H9 (cell line): Measurements from ENCODE around the gene C10orf62. TPM values are rescaled to one million over a fixed set of nuclear protein-coding genes. Genes with fewer than 3 reads are reported as not detected.

Experiments
- DNase-seq: peaks from one replicate; pipeline ENCODE4 v3.0.0-alpha.2; 2017
- H2AFZ ChIP-seq: one replicate; pipeline ENCODE4 v1.6.1; 2013; ENCODE audit warnings: mild to moderate bottlenecking, low read length, control low read depth, moderate library complexity
- H2AK5ac ChIP-seq: 2 replicates; pipeline ENCODE4 v1.6.1; 2013; ENCODE audit warnings: low read length, control low read depth, mixed read lengths; ENCODE audit not compliant: insufficient read length
- H2BK120ac ChIP-seq: one replicate; pipeline ENCODE4 v1.6.1; 2013; ENCODE audit warnings: low read depth, mild to moderate bottlenecking, low read length, control low read depth, inconsistent platforms; ENCODE audit not compliant: poor library complexity, severe bottlenecking
- H2BK12ac ChIP-seq: 2 replicates; pipeline ENCODE4 v1.6.1; 2013; ENCODE audit warnings: low read length, control low read depth, mixed read lengths, low read depth; ENCODE audit not compliant: insufficient read length
- H2BK15ac ChIP-seq: 2 replicates; pipeline ENCODE4 v1.6.1; 2013; ENCODE audit warnings: low read depth, low read length, control low read depth
- H2BK20ac ChIP-seq: one replicate; pipeline ENCODE4 v1.6.1; 2013; ENCODE audit warnings: low read depth, mild to moderate bottlenecking, low read length, control low read depth, inconsistent platforms; ENCODE audit not compliant: poor library complexity, severe bottlenecking
- H2BK5ac ChIP-seq: 2 replicates; pipeline ENCODE4 v1.6.1; 2013; ENCODE audit warnings: low read length, control low read depth, mixed read lengths; ENCODE audit not compliant: insufficient read length
- H3K14ac ChIP-seq: 2 replicates; pipeline ENCODE4 v1.6.1; 2013; ENCODE audit warnings: low read length, control low read depth; ENCODE audit not compliant: insufficient read depth
- H3K18ac ChIP-seq: 2 replicates; pipeline ENCODE4 v1.6.1; 2013; ENCODE audit warnings: low read depth, mild to moderate bottlenecking, mixed read lengths, low read length, control low read depth; ENCODE audit not compliant: insufficient read length
- H3K23ac ChIP-seq: 2 replicates; pipeline ENCODE4 v1.6.1; 2013; ENCODE audit warnings: low read length, control low read depth, mixed read lengths, low read depth; ENCODE audit not compliant: insufficient read length
- H3K23me2 ChIP-seq: 2 replicates; pipeline ENCODE4 v1.6.1; 2013; ENCODE audit warnings: low read depth, mild to moderate bottlenecking, mixed read lengths, low read length, control low read depth; ENCODE audit not compliant: insufficient read length, poor library complexity, severe bottlenecking
- H3K27ac ChIP-seq: 2 replicates; pipeline ENCODE4 v1.5.1; 2013; ENCODE audit warnings: low read length, control low read depth, mixed read lengths, low read depth; ENCODE audit not compliant: insufficient read length
- H3K27me3 ChIP-seq: 2 replicates; pipeline ENCODE4 v1.6.1; 2013; ENCODE audit warnings: low read length, control low read depth, inconsistent platforms; ENCODE audit not compliant: insufficient read depth
- H3K4ac ChIP-seq: 2 replicates; pipeline ENCODE4 v1.6.1; 2013; ENCODE audit warnings: low read depth, mild to moderate bottlenecking, control low read depth, inconsistent platforms, low read length, moderate library complexity
- H3K4me1 ChIP-seq: 2 replicates; pipeline ENCODE4 v1.6.1; 2013; ENCODE audit warnings: low read length, control low read depth, inconsistent platforms; ENCODE audit not compliant: insufficient read depth
- H3K4me2 ChIP-seq: 2 replicates; pipeline ENCODE4 v1.6.1; 2013; ENCODE audit warnings: low read length, control low read depth, mixed read lengths; ENCODE audit not compliant: insufficient read length, insufficient read depth
- H3K56ac ChIP-seq: 2 replicates; pipeline ENCODE4 v1.6.1; 2013; ENCODE audit warnings: low read depth, mild to moderate bottlenecking, mixed read lengths, low read length, control low read depth; ENCODE audit not compliant: insufficient read length
- H3K79me1 ChIP-seq: 2 replicates; pipeline ENCODE4 v1.6.1; 2013; ENCODE audit warnings: low read depth, mild to moderate bottlenecking, moderate library complexity, low read length, control low read depth, inconsistent platforms; ENCODE audit not compliant: insufficient read depth, poor library complexity, severe bottlenecking
- H3K79me2 ChIP-seq: 2 replicates; pipeline ENCODE4 v1.6.1; 2013; ENCODE audit warnings: low read length, control low read depth, inconsistent platforms; ENCODE audit not compliant: insufficient read depth
- H3K9ac ChIP-seq: 2 replicates; pipeline ENCODE4 v1.6.1; 2013; ENCODE audit warnings: low read length, control low read depth, mixed read lengths; ENCODE audit not compliant: insufficient read length; ENCODE audit errors: extremely low read depth
- H3K9me3 ChIP-seq: one replicate; pipeline ENCODE4 v1.6.1; 2013; ENCODE audit warnings: low read depth, low read length, inconsistent platforms; ENCODE audit not compliant: control insufficient read depth
- H3T11ph ChIP-seq: one replicate; pipeline ENCODE4 v1.6.1; 2013; ENCODE audit warnings: mild to moderate bottlenecking, low read length, control low read depth, inconsistent platforms
- H4K20me1 ChIP-seq: one replicate; pipeline ENCODE4 v1.6.1; 2013; ENCODE audit not compliant: control insufficient read depth, insufficient read length, insufficient read depth
- H4K5ac ChIP-seq: 2 replicates; pipeline ENCODE4 v1.6.1; 2013; ENCODE audit warnings: low read depth, mild to moderate bottlenecking, mixed read lengths, low read length, control low read depth; ENCODE audit not compliant: insufficient read length
- H4K8ac ChIP-seq: replicated peaks from 2 replicates; pipeline ENCODE4 v1.6.1; 2013; ENCODE audit warnings: low read length, control low read depth, mixed read lengths, low read depth; ENCODE audit not compliant: insufficient read length
- H4K91ac ChIP-seq: 2 replicates; pipeline ENCODE4 v1.6.1; 2013; ENCODE audit warnings: low read depth, mild to moderate bottlenecking, moderate library complexity, mixed read lengths, low read length, control low read depth; ENCODE audit not compliant: insufficient read length
- H3K27ac Mint-ChIP-seq, 3 experiments: 2 replicates in 2 of 3; 3 replicates in 1 of 3; pipeline ENCODE4 v1.8.0; 2020 to 2021; ENCODE audit warnings: mixed read lengths in 3 of 3, mild to moderate bottlenecking in 1 of 3, moderate library complexity in 1 of 3
- H3K27me3 Mint-ChIP-seq: 2 replicates; pipeline ENCODE4 v1.8.0; 2021; ENCODE audit warnings: low read depth, mild to moderate bottlenecking, moderate library complexity, mixed read lengths
- H3K36me3 Mint-ChIP-seq, 3 experiments: 2 replicates in 2 of 3; 3 replicates in 1 of 3; pipeline ENCODE4 v1.8.0; 2020 to 2021; ENCODE audit warnings: low read depth in 3 of 3, mixed read lengths in 3 of 3; ENCODE audit not compliant: insufficient read depth in 1 of 3
- H3K4me1 Mint-ChIP-seq, 2 experiments: 2 replicates each; pipeline ENCODE4 v1.8.0; 2020; ENCODE audit warnings: mixed read lengths in 2 of 2
- H3K4me3 Mint-ChIP-seq, 2 experiments: 2 replicates in 1 of 2; 3 replicates in 1 of 2; pipeline ENCODE4 v1.8.0; 2020 to 2021; ENCODE audit warnings: mild to moderate bottlenecking in 2 of 2, mixed read lengths in 2 of 2, moderate library complexity in 1 of 2
- H3K9me3 Mint-ChIP-seq, 2 experiments: 2 replicates in 1 of 2; 3 replicates in 1 of 2; pipeline ENCODE4 v1.8.0; 2020; ENCODE audit warnings: mild to moderate bottlenecking in 2 of 2, mixed read lengths in 2 of 2, moderate library complexity in 1 of 2
- WGBS: extraction: QIAGEN DNeasy Blood & Tissue Kit; methylation state at CpG from one replicate; pipeline ENCODE4 v1.1.7; 2013; ENCODE audit warnings: missing lambda C conversion rate, low lambda C conversion rate, mixed read lengths; ENCODE audit not compliant: insufficient read length; ENCODE audit errors: extremely low coverage; 5-methylcytosine and 5-hydroxymethylcytosine counted together
- total RNA-seq: library from RNA; stranded (reverse); gene quantifications from 2 replicates; pipeline ENCODE4 v1.2.1, GENCODE V29; 2021
- TF ChIP-seq, protein P1 (sequence below): fragments of 200-600 bp; sonication (generic); conservative IDR thresholded peaks from 3 replicates; pipeline ENCODE4 v1.8.0; 2021; ENCODE audit warnings: antibody characterized with exemption, mild to moderate bottlenecking

Gene C10orf62
- total RNA-seq, 1 experiment from 2014 or later = 0.31 TPM

DNA sequence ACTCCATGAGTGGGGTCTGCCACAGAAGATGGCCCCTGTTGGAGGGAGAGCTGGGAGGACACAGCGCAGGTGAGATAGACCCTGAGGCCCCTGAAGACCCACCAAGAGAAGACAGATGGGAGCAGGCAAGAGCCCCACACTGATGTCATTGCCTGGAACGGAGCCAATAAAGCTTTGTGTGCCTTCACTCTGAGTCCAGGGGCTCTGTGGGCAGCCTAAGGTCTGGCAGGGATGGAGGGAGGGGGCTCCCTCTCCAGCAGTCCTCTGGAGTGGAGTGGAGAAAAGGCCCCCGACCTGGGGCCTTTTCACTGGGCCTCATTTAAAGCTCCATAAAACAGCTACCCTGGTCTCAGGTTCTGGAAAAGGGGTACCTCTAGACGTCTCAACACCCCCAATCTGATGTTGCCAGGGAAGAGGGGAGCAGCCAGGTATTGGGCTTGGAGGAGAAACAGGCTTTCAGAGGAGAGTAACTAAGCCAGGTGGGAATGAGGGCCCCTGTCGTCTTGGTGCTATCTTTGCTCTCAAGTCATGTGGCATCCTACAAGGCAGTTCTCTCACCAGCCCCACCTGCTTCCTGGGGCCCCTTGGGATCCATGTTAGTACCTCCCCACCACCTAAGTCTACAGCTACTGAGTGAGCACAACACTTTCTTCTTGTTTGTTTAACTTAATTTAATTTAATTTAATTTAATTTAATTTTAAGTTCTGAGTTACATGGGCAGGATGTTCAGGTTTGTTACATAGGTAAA lies 1.4 kb downstream of the C10orf62 start:
- DNase-seq = no peak
- H2AK5ac ChIP-seq = no peak overlapping the region
- no peaks in the 10 kb centered on the region for H3K79me1 ChIP-seq
- Mint-ChIP-seq H3K27ac (no peak overlapping the region), H3K36me3 (no peaks in the 10 kb centered on the region), H3K27me3 (no peaks in the 10 kb centered on the region), H3K4me1 (no peaks in the 10 kb centered on the region), H3K4me3 (no peak overlapping the region), H3K9me3 (no peaks in the 10 kb centered on the region)
- no peak overlapping the region for H2BK120ac ChIP-seq
- H2BK15ac ChIP-seq = no peak overlapping the region
- H3K23me2 ChIP-seq = no peaks in the 10 kb centered on the region
- no peak overlapping the region for H3K9ac ChIP-seq
- no peak overlapping the region for H4K5ac ChIP-seq
- H3K9me3 ChIP-seq = no peaks in the 10 kb centered on the region
- no peaks in the 10 kb centered on the region for H3K27me3 ChIP-seq
- no peak overlapping the region for H2BK5ac ChIP-seq
- no peak overlapping the region for H3K27ac ChIP-seq
- no peak overlapping the region for H3K4ac ChIP-seq
- no peak overlapping the region for H3K4me2 ChIP-seq
- no peak overlapping the region for H4K8ac ChIP-seq
- no peak overlapping the region for H3K18ac ChIP-seq
- no peaks in the 10 kb centered on the region for H4K20me1 ChIP-seq
- no peak overlapping the region for H4K91ac ChIP-seq
- H3K23ac ChIP-seq = no peak overlapping the region
- no CpG with 5 or more reads among the region's 5 CpGs for WGBS
- H2BK20ac ChIP-seq = no peak overlapping the region
- H2AFZ ChIP-seq = no peak overlapping the region
- no peaks in the 10 kb centered on the region for H3K4me1 ChIP-seq
- no peak overlapping the region for H3K56ac ChIP-seq
- H2BK12ac ChIP-seq = no peak overlapping the region
- no peak overlapping the region for H3T11ph ChIP-seq
- H3K14ac ChIP-seq = no peak overlapping the region
- TF ChIP-seq, protein P1, sequence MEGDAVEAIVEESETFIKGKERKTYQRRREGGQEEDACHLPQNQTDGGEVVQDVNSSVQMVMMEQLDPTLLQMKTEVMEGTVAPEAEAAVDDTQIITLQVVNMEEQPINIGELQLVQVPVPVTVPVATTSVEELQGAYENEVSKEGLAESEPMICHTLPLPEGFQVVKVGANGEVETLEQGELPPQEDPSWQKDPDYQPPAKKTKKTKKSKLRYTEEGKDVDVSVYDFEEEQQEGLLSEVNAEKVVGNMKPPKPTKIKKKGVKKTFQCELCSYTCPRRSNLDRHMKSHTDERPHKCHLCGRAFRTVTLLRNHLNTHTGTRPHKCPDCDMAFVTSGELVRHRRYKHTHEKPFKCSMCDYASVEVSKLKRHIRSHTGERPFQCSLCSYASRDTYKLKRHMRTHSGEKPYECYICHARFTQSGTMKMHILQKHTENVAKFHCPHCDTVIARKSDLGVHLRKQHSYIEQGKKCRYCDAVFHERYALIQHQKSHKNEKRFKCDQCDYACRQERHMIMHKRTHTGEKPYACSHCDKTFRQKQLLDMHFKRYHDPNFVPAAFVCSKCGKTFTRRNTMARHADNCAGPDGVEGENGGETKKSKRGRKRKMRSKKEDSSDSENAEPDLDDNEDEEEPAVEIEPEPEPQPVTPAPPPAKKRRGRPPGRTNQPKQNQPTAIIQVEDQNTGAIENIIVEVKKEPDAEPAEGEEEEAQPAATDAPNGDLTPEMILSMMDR = no peak
- H3K79me2 ChIP-seq = no peaks in the 10 kb centered on the region
